D721Med (cell line): ENCODE results near the gene SLC44A1.
"Not testable (repeated sequence)": the region's sequence is repeated elsewhere in the genome, so short reads cannot be mapped to it uniquely, and the experiment has no call there.

Experiments
- DNase-seq: peaks from one replicate; pipeline ENCODE4 v3.0.0; 2011; ENCODE audit warnings: low spot score; ENCODE audit not compliant: insufficient read length
- FAIRE-seq: peaks from 2 replicates; lab custom pipeline; 2011; peaks lifted over from hg19 to GRCh38; lab: Jason Lieb, UNC
- CTCF ChIP-seq: IDR thresholded peaks from 2 replicates; pipeline ENCODE4 v1.5.1; 2012; ENCODE audit warnings: mild to moderate bottlenecking, control low read depth; ENCODE audit not compliant: insufficient read depth; ENCODE audit errors: missing control alignments

Gene SLC44A1

GRCh38 chr9:105257809-105258208, 13.4 kb downstream of the SLC44A1 start:
- no peak for FAIRE-seq
- TF ChIP-seq CTCF = no peak
- DNase-seq = no peak

DNA sequence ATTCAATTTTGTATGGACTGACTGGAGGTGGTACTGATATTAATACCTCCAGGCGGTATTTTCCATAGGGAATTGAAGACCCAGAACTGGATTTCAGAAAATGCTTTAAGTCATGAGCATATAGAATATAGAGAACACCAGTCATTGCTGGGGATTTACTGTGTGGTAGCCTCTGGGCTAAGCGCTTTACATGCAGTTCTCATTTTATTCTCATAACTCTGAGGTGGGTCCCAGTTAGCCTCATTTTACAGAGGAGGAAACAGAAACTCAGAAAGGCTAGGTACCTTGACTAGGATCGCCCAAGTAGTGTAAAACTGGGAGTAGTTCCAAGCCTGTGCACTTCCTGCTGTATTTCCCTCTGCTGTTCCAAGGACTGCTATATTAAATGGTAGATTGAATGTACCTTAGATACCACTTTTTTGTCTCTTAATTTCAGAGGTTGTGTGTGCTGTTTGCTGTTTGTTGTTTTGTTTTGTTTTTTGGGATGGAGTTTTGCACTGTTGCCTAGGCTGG, 13.8 kb downstream of the SLC44A1 start:
- TF ChIP-seq CTCF = no peak
- DNase-seq (no peak), FAIRE-seq (no peak)

DNA sequence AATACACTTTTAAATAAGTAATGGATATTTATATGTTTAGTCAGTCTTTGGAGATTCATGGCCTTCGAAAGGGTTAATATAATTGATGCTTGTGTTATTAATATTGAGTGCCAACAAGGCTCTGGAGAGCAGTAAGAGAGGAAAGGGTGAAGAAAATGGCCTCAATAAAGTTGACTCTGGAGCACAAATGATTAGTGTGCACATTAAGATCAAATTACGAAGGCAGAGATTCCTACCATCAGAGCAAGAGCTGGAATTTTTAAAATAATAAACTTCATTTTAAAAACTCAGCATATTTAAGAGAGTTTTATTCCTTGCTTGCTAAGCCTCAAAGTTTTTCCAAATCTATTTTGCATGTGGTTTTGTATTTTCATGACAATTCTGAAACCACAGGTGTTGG, 14.8 kb downstream of the SLC44A1 start:
- TF ChIP-seq CTCF = no peak
- DNase-seq = no peak
- no peak for FAIRE-seq

- TF ChIP-seq CTCF = no peak
- DNase-seq = no peak
- FAIRE-seq = no peak
These were observed 15.5 kb downstream of the SLC44A1 start for GRCh38 chr9:105259731-105260612.

- DNase-seq (no peak), FAIRE-seq (peak; percentile 48)
- no peak for TF ChIP-seq CTCF
These were observed 18.0 kb downstream of the SLC44A1 start for GRCh38 chr9:105262497-105262896.

- no peak for DNase-seq
- no peak for TF ChIP-seq CTCF
- FAIRE-seq = no peak
These were observed 19.9 kb downstream of the SLC44A1 start for GRCh38 chr9:105264380-105264779.

GRCh38 chr9:105268254-105268653, 23.8 kb downstream of the SLC44A1 start:
- DNase-seq, FAIRE-seq: not testable (repeated sequence)
